Limb (tissue), 2 donors: ENCODE measurements around the gene PIGZ.

Experiments
- DNase-seq, 2 donors: peaks; one replicate each; pipeline ENCODE4 v3.0.0-alpha.2; 2016; ENCODE audit errors: extremely low spot score in 2 of 2

Gene PIGZ

GRCh38 chr3:196983186-196983585 lies 14.6 kb upstream of the PIGZ start:
- no peak for DNase-seq

- peak in 1 of 2 donors; percentile 4 for DNase-seq
Measured at GRCh38 chr3:196981657-196982056, 13.0 kb upstream of the PIGZ start.

GRCh38 chr3:196979545-196979944 lies 10.9 kb upstream of the PIGZ start:
- DNase-seq, result no peak

GRCh38 chr3:196976941-196977340 lies 8.3 kb upstream of the PIGZ start:
- no peak for DNase-seq

- no peak for DNase-seq
Measured at GRCh38 chr3:196975349-196975748, 6.7 kb upstream of the PIGZ start.

GRCh38 chr3:196974661-196975060 lies 6.0 kb upstream of the PIGZ start:
- no peak for DNase-seq

GRCh38 chr3:196971094-196971698 lies 2.6 kb upstream of the PIGZ start:
- no peak for DNase-seq

- DNase-seq, result no peak
Measured at GRCh38 chr3:196970547-196971093, 2.0 kb upstream of the PIGZ start.

- DNase-seq, result peak; percentile 59 to 84
Measured at GRCh38 chr3:196969660-196970546, 1.3 kb upstream of the PIGZ start.

GRCh38 chr3:196969134-196969659 lies 564 bp upstream of the PIGZ start:
- peak in 1 of 2 donors; percentile 53 for DNase-seq

GRCh38 chr3:196967412-196968232 lies 1.0 kb downstream of the PIGZ start:
- DNase-seq, result peak in 1 of 2 donors; percentile 47

GRCh38 chr3:196966526-196967401 lies 1.9 kb downstream of the PIGZ start:
- peak in 1 of 2 donors; percentile 76 for DNase-seq

- DNase-seq, result no peak
Measured at GRCh38 chr3:196965804-196966173, 2.8 kb downstream of the PIGZ start.

GRCh38 chr3:196965112-196965803 lies 3.4 kb downstream of the PIGZ start:
- DNase-seq, result no peak

- DNase-seq, result no peak
Measured at GRCh38 chr3:196963631-196963953, 5.0 kb downstream of the PIGZ start.

GRCh38 chr3:196962930-196963630 lies 5.6 kb downstream of the PIGZ start:
- DNase-seq, result no peak

- DNase-seq, result no peak
Measured at GRCh38 chr3:196962108-196962929, 6.3 kb downstream of the PIGZ start.

- DNase-seq, result no peak
Measured at GRCh38 chr3:196954832-196955231, 13.8 kb downstream of the PIGZ start.

GRCh38 chr3:196951371-196951770 lies 17.3 kb downstream of the PIGZ start:
- no peak for DNase-seq
